Measurements from ENCODE around the gene ZNF469.

Gene ZNF469

DNA sequence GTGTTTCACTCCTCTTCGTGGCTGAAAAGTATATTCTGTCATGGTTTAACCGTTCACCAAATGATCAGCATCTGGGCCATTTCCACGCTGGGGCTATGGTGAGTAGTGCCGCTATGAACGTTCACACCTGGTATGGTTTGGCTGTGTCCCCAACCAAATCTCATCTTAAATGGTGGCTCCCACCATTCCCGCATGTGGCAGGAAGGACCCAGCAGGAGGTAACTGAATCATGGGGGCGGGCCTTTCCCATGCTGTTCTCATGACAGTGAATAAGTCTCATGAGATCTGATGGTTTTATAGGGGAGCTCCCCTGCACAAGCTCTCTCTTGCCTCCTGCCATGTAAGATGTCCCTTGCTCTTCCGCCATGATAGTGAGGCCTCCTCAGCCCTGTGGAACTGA lies 45.7 kb upstream of the ZNF469 start:
- H3K4me1 ChIP-seq (ENCODE audit: insufficient read depth, low read length): no peaks in the 10 kb centered on the region
- no peak overlapping the region for H2AFZ ChIP-seq (ENCODE audit: low read depth, low read length)
- H3K79me2 ChIP-seq (ENCODE audit: insufficient read depth, low read length): no peaks in the 10 kb centered on the region
- H3K36me3 ChIP-seq (ENCODE audit: insufficient read depth, low read length): no peaks in the 10 kb centered on the region
- peak; percentile 33 for DNase-seq
- TF ChIP-seq CTCF (IDR thresholded peaks at IDR 0.05; ENCODE audit: borderline replicate concordance, extremely low read depth, low read length, poor library complexity, severe bottlenecking) (no peak), EZH2 (IDR thresholded peaks at IDR 0.05; ENCODE audit: borderline replicate concordance, low read depth, low read length, severe bottlenecking) (no peak)
- H3K9me3 ChIP-seq (ENCODE audit: insufficient read depth, low read length, severe bottlenecking): peaks cover 15% of the 10 kb centered on the region
- H3K4me2 ChIP-seq (ENCODE audit: insufficient read depth, low read length): no peak overlapping the region
- H3K27me3 ChIP-seq (ENCODE audit: insufficient read depth, low read length, poor library complexity): no peaks in the 10 kb centered on the region
- peak; percentile 17; the same call in 1 of the 3 replicates for ATAC-seq (ENCODE audit: insufficient read depth, low read depth)
- H3K4me3 ChIP-seq (ENCODE audit: low read depth in 1 of 2, low read length in 2 of 2): no peak overlapping the region
- no peak overlapping the region for H3K9ac ChIP-seq (ENCODE audit: low read depth, low read length)
- no peak overlapping the region for H3K27ac ChIP-seq (ENCODE audit: low read length)
- H4K20me1 ChIP-seq (ENCODE audit: insufficient read depth, low read length): no peaks in the 10 kb centered on the region

DNA sequence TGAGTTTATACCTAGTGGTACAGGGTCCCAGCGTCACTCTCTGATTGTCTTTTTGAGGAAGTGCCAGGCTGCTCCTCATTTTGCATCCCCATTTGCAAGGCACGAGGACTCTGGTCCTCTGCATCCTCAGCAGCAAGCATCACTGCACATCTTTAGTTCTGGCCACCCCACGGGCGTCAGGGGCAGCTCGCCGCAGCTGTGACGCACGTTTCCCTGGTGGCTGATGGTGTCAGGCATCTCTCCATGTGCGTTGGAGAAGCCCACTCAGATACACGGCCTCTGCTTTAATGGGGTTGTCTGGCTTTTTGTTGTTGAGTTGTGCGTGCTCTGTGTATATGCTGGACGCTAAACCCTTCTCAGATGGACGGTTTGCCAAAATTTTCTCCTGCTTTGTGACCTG lies 45.2 kb upstream of the ZNF469 start:
- Histone ChIP-seq H2AFZ (ENCODE audit: low read depth, low read length) (no peak overlapping the region), H3K4me3 (ENCODE audit: low read depth in 1 of 2, low read length in 2 of 2) (no peak overlapping the region), H3K27me3 (ENCODE audit: insufficient read depth, low read length, poor library complexity) (no peaks in the 10 kb centered on the region), H3K27ac (ENCODE audit: low read length) (no peak overlapping the region), H3K4me1 (ENCODE audit: insufficient read depth, low read length) (no peaks in the 10 kb centered on the region), H3K79me2 (ENCODE audit: insufficient read depth, low read length) (no peaks in the 10 kb centered on the region), H3K9me3 (ENCODE audit: insufficient read depth, low read length, severe bottlenecking) (peaks cover 15% of the 10 kb centered on the region), H3K36me3 (ENCODE audit: insufficient read depth, low read length) (no peaks in the 10 kb centered on the region), H4K20me1 (ENCODE audit: insufficient read depth, low read length) (no peaks in the 10 kb centered on the region), H3K9ac (ENCODE audit: low read depth, low read length) (no peak overlapping the region), H3K4me2 (ENCODE audit: insufficient read depth, low read length) (no peak overlapping the region)
- no peak for DNase-seq
- ATAC-seq (ENCODE audit: insufficient read depth, low read depth): no peak
- TF ChIP-seq EZH2 (IDR thresholded peaks at IDR 0.05; ENCODE audit: borderline replicate concordance, low read depth, low read length, severe bottlenecking) (no peak), CTCF (IDR thresholded peaks at IDR 0.05; ENCODE audit: borderline replicate concordance, extremely low read depth, low read length, poor library complexity, severe bottlenecking) (no peak)

DNA sequence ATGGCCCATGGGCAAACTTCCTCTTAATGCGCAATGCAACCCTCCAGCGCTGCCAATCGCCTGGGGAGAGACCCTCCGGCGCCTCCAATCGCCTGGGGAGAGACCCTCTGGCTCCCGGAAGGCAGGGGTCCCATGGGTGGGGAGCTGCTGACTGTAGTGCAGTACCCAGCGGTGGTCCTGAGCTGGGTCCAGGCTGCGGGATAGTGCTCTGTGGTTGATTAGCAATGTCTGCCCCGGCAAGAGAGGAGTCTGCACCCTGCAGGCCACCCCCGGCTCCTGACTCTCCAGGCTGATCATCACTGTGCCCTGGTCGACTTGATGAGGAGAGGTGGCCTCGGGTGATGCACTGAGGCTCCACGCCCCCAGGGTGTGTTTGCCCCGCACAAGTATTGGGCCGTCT lies 44.6 kb upstream of the ZNF469 start:
- ATAC-seq (ENCODE audit: insufficient read depth, low read depth) (no peak), DNase-seq (no peak)
- Histone ChIP-seq H4K20me1 (ENCODE audit: insufficient read depth, low read length) (no peaks in the 10 kb centered on the region), H3K79me2 (ENCODE audit: insufficient read depth, low read length) (no peaks in the 10 kb centered on the region), H3K27ac (ENCODE audit: low read length) (no peak overlapping the region), H2AFZ (ENCODE audit: low read depth, low read length) (no peak overlapping the region), H3K4me2 (ENCODE audit: insufficient read depth, low read length) (no peak overlapping the region), H3K9ac (ENCODE audit: low read depth, low read length) (no peak overlapping the region), H3K9me3 (ENCODE audit: insufficient read depth, low read length, severe bottlenecking) (peaks cover 15% of the 10 kb centered on the region), H3K4me1 (ENCODE audit: insufficient read depth, low read length) (no peaks in the 10 kb centered on the region), H3K4me3 (ENCODE audit: low read depth in 1 of 2, low read length in 2 of 2) (no peak overlapping the region), H3K36me3 (ENCODE audit: insufficient read depth, low read length) (no peaks in the 10 kb centered on the region), H3K27me3 (ENCODE audit: insufficient read depth, low read length, poor library complexity) (no peaks in the 10 kb centered on the region)
- no peak for TF ChIP-seq CTCF (IDR thresholded peaks at IDR 0.05; ENCODE audit: borderline replicate concordance, extremely low read depth, low read length, poor library complexity, severe bottlenecking)
- no peak for TF ChIP-seq EZH2 (IDR thresholded peaks at IDR 0.05; ENCODE audit: borderline replicate concordance, low read depth, low read length, severe bottlenecking)

DNA sequence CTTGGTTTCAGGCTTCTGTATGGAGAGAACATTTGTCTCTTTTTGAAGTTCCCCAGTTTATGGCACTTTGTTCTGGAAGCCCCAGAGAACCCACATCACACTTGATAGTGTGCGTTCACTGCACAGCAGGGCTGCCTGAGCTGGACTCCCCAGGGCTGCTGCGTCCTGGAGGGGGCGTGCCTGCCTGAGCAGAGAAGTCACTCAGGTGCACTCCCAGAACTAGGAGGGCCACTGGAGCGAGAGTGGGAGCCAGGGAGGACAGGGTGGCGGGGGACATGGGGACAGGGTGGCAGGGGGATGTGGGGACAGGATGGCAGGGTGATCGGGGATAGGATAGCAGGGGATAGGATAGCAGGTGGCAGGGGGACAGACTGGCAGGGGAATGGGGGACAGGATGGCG lies 43.9 kb upstream of the ZNF469 start:
- no peak overlapping the region for H3K4me3 ChIP-seq (ENCODE audit: low read depth in 1 of 2, low read length in 2 of 2)
- H3K9ac ChIP-seq (ENCODE audit: low read depth, low read length): no peak overlapping the region
- no peak overlapping the region for H3K4me2 ChIP-seq (ENCODE audit: insufficient read depth, low read length)
- peaks cover 15% of the 10 kb centered on the region for H3K9me3 ChIP-seq (ENCODE audit: insufficient read depth, low read length, severe bottlenecking)
- no peak for ATAC-seq (ENCODE audit: insufficient read depth, low read depth)
- H4K20me1 ChIP-seq (ENCODE audit: insufficient read depth, low read length): no peaks in the 10 kb centered on the region
- no peak for TF ChIP-seq EZH2 (IDR thresholded peaks at IDR 0.05; ENCODE audit: borderline replicate concordance, low read depth, low read length, severe bottlenecking)
- no peak for TF ChIP-seq CTCF (IDR thresholded peaks at IDR 0.05; ENCODE audit: borderline replicate concordance, extremely low read depth, low read length, poor library complexity, severe bottlenecking)
- no peaks in the 10 kb centered on the region for H3K4me1 ChIP-seq (ENCODE audit: insufficient read depth, low read length)
- H3K27me3 ChIP-seq (ENCODE audit: insufficient read depth, low read length, poor library complexity): no peaks in the 10 kb centered on the region
- H3K27ac ChIP-seq (ENCODE audit: low read length): no peak overlapping the region
- no peak for DNase-seq
- no peaks in the 10 kb centered on the region for H3K36me3 ChIP-seq (ENCODE audit: insufficient read depth, low read length)
- H3K79me2 ChIP-seq (ENCODE audit: insufficient read depth, low read length): no peaks in the 10 kb centered on the region
- H2AFZ ChIP-seq (ENCODE audit: low read depth, low read length): no peak overlapping the region
